PFSK-1 (cell line): ENCODE results near the gene PDCD10.

ENCODE experiments used
- FOXP2 ChIP-seq: optimal IDR thresholded peaks from 2 replicates; pipeline ENCODE3; 2011; ENCODE audit warnings: borderline replicate concordance, control low read depth, inconsistent platforms; ENCODE audit not compliant: insufficient read depth; ENCODE audit errors: extremely low read length, extremely low read depth
- POLR2AphosphoS5 ChIP-seq: IDR thresholded peaks from 2 replicates; pipeline ENCODE4 v1.6.1; 2012; ENCODE audit warnings: low read depth, mild to moderate bottlenecking, control low read depth, low read length, moderate library complexity
- REST ChIP-seq, 2 experiments: IDR thresholded peaks; 2 replicates each; pipeline versions ENCODE4 v1.6.1 to v1.8.0; 2011 to 2012; ENCODE audit warnings: low read depth in 2 of 2, low read length in 2 of 2, control low read depth in 1 of 2, inconsistent platforms in 1 of 2, mild to moderate bottlenecking in 1 of 2, moderate library complexity in 1 of 2; ENCODE audit not compliant: insufficient read depth in 1 of 2
- SIN3A ChIP-seq: IDR thresholded peaks from 2 replicates; pipeline ENCODE4 v1.6.1; 2012; ENCODE audit warnings: mild to moderate bottlenecking, low read length, moderate library complexity, borderline replicate concordance; ENCODE audit not compliant: insufficient read depth
- TAF1 ChIP-seq: IDR thresholded peaks from 2 replicates; pipeline ENCODE4 v1.6.1; 2012; ENCODE audit warnings: low read length, control low read depth, borderline replicate concordance; ENCODE audit not compliant: insufficient read depth

The PDCD10 gene

GRCh38 chr3:167651826-167652225 is 82.9 kb downstream of the PDCD10 start:
- no peak for TF ChIP-seq SIN3A
- no peak for TF ChIP-seq FOXP2
- TF ChIP-seq POLR2AphosphoS5 = no peak
- no peak for TF ChIP-seq TAF1
- TF ChIP-seq REST (IDR thresholded peaks at IDR 0.05; ENCODE audit: insufficient read depth in 1 of 2, low read depth in 2 of 2, low read length in 2 of 2) = no peak

- TF ChIP-seq TAF1 (no peak), REST (IDR thresholded peaks at IDR 0.05; ENCODE audit: insufficient read depth in 1 of 2, low read depth in 2 of 2, low read length in 2 of 2) (no peak), POLR2AphosphoS5 (no peak), SIN3A (no peak), FOXP2 (no peak)
These were observed 84.2 kb downstream of the PDCD10 start for GRCh38 chr3:167650459-167650858.

- TF ChIP-seq FOXP2 = no peak
- no peak for TF ChIP-seq TAF1
- no peak for TF ChIP-seq POLR2AphosphoS5
- TF ChIP-seq REST (IDR thresholded peaks at IDR 0.05; ENCODE audit: insufficient read depth in 1 of 2, low read depth in 2 of 2, low read length in 2 of 2) = no peak
- no peak for TF ChIP-seq SIN3A
These were observed 84.9 kb downstream of the PDCD10 start for GRCh38 chr3:167649746-167650145.

GRCh38 chr3:167644611-167645010 is 90.1 kb downstream of the PDCD10 start:
- no peak for TF ChIP-seq SIN3A
- no peak for TF ChIP-seq POLR2AphosphoS5
- TF ChIP-seq REST (IDR thresholded peaks at IDR 0.05; ENCODE audit: insufficient read depth in 1 of 2, low read depth in 2 of 2, low read length in 2 of 2) = no peak
- TF ChIP-seq FOXP2 = no peak
- no peak for TF ChIP-seq TAF1
